Sigmoid colon (tissue), 7 donors: ENCODE measurements around the gene CDRT4. TPM values are rescaled to one million over a fixed set of nuclear protein-coding genes. Genes with fewer than 3 reads are reported as not detected.

Source experiments
- DNase-seq: peaks from one replicate; pipeline ENCODE4 v3.0.0-alpha.2; 2019
- H3K27ac ChIP-seq, 4 donors: fragments of 200-600 bp; sonication (generic); one replicate each; pipeline ENCODE4 v1.5.1; 2016 to 2019; ENCODE audit warnings: mild to moderate bottlenecking in 1 of 4
- H3K27me3 ChIP-seq, 3 donors: fragments of 200-600 bp; sonication (generic); one replicate each; pipeline ENCODE4 v1.5.1; 2019; ENCODE audit warnings: mild to moderate bottlenecking in 1 of 3
- H3K36me3 ChIP-seq, 4 donors: fragments of 200-600 bp; sonication (generic); one replicate each; pipeline ENCODE4 v1.5.1; 2016 to 2019
- H3K4me1 ChIP-seq, 4 donors: fragments of 200-600 bp; sonication (generic); one replicate each; pipeline ENCODE4 v1.5.1; 2017 to 2019
- H3K4me3 ChIP-seq, 4 donors: fragments of 200-600 bp; sonication (generic); one replicate each; pipeline ENCODE4 v1.5.1; 2017 to 2019; ENCODE audit warnings: mild to moderate bottlenecking in 2 of 4, moderate library complexity in 1 of 4
- H3K9me3 ChIP-seq, 4 donors: fragments of 200-600 bp in 3 of 4; sonication (generic) in 3 of 4; one replicate each; pipeline versions ENCODE4 v1.5.1 to v1.6.1; 2013 to 2019
- CTCF ChIP-seq, 4 experiments: fragments of 450-650 bp in 3 of 4; fragments of 200-600 bp in 1 of 4; IDR thresholded peaks; one replicate each; pipeline ENCODE4 v1.5.1; 2016 to 2019; ENCODE audit warnings: antibody characterized with exemption in 4 of 4, mild to moderate bottlenecking in 3 of 4, moderate library complexity in 2 of 4
- EP300 ChIP-seq, 4 donors: sonication (generic); formaldehyde crosslinking; IDR thresholded peaks; one replicate each; pipeline ENCODE4 v1.6.1; 2017; ENCODE audit warnings: antibody characterized with exemption in 4 of 4
- POLR2A ChIP-seq, 2 donors: fragments of 450-650 bp; IDR thresholded peaks; one replicate each; pipeline ENCODE4 v1.6.1; 2016; ENCODE audit warnings: antibody characterized with exemption in 2 of 2, mild to moderate bottlenecking in 2 of 2, moderate library complexity in 2 of 2
- POLR2AphosphoS5 ChIP-seq, 4 donors: sonication (generic); formaldehyde crosslinking; IDR thresholded peaks; one replicate each; pipeline ENCODE4 v1.6.1; 2017; ENCODE audit warnings: antibody characterized with exemption in 4 of 4
- WGBS, 2 donors: extraction: QIAGEN DNeasy Blood & Tissue Kit; methylation state at CpG; one replicate each; pipeline ENCODE4 v1.1.7; 2013; 5-methylcytosine and 5-hydroxymethylcytosine counted together
- intact Hi-C: fragments of 100-400 bp; cut with DNase I; formaldehyde crosslinking; loops from one replicate; pipeline ENCODE4 v1.15.1; 2023
- polyA plus RNA-seq, 3 donors: library from polyadenylated mRNA; stranded (reverse); fragments of 200-250 nt; gene quantifications; one replicate each; pipeline ENCODE4 v1.2.3, GENCODE V29; 2013
- total RNA-seq, 4 donors: library from RNA; depleted of rRNA; stranded (reverse); fragments of >200 nt; gene quantifications; one replicate each; pipeline ENCODE4 v1.1.0, GENCODE V29; 2016
- donor health status: healthy with polysubstance abuse.
- donor health status: Bipolar disorder and iron deficiency.
- donor health status: healthy.

Gene CDRT4
- total and polyA plus RNA-seq, 7 donors, result 1.8 to 6.6 (median 3.6) TPM; not detected in 1

DNA sequence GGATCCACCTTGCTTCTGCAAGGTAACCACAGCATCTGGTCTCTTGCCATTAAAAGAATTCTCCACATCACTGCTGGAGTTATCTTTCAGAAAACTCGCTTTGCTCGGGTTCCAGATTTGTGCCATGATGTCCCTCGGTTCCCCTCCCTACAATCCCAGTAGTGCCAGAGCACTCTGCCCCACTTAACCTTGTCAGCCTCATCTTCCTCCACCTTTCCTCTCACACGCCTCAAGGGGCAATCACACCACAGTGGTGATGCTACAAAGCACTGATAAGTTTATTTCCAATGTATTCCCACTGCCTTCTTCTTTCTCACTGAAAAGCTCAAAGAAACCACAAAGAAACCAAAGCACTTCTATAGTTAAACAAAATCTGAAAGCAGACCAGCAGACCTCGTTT lies 11.4 kb upstream of the CDRT4 start:
- TF ChIP-seq POLR2AphosphoS5 (IDR thresholded peaks at IDR 0.05) (no peak), CTCF (IDR thresholded peaks at IDR 0.05) (no peak), POLR2A (IDR thresholded peaks at IDR 0.05) (no peak), EP300 (IDR thresholded peaks at IDR 0.05) (no peak)
- Histone ChIP-seq H3K27ac (no peak overlapping the region), H3K36me3 (no peaks in the 10 kb centered on the region), H3K4me3 (no peak overlapping the region), H3K4me1 (peaks cover 0 to 12% (median 10%) of the 10 kb centered on the region in 4 donors), H3K9me3 (no peaks in the 10 kb centered on the region), H3K27me3 (no peaks in the 10 kb centered on the region)
- DNase-seq, result peak; percentile 4
- intact Hi-C loops, result no loop called here
- WGBS, 2 donors, result 87 to 93% methylated on average over 5 of the region's 5 CpGs

GRCh38 chr17:15475631-15476354 lies 8.4 kb upstream of the CDRT4 start:
- peak; percentile 63 for DNase-seq
- Histone ChIP-seq H3K36me3 (no peaks in the 10 kb centered on the region), H3K9me3 (no peaks in the 10 kb centered on the region), H3K4me1 (peaks cover 0 to 12% (median 10%) of the 10 kb centered on the region in 4 donors), H3K27me3 (no peaks in the 10 kb centered on the region), H3K4me3 (no peak overlapping the region), H3K27ac (peak overlapping the region; percentile 27 to 72 (median 49))
- TF ChIP-seq POLR2AphosphoS5 (IDR thresholded peaks at IDR 0.05) (peak; percentile 42 to 66 (median 52)), CTCF (IDR thresholded peaks at IDR 0.05) (no peak)
- intact Hi-C loops, result no loop called here
- WGBS, 2 donors, result 90 to 97% methylated on average over 8 of the region's 8 CpGs

GRCh38 chr17:15472891-15473290 lies 5.5 kb upstream of the CDRT4 start:
- Histone ChIP-seq H3K36me3 (no peaks in the 10 kb centered on the region), H3K27ac (peak overlapping the region in 1 of 4 donors; percentile 72)
- intact Hi-C loops, result no loop called here

GRCh38 chr17:15470536-15470935 lies 3.1 kb upstream of the CDRT4 start:
- 14 to 49% methylated on average over 7 of the region's 7 CpGs for WGBS, 2 donors
- no peaks in the 10 kb centered on the region for H3K36me3 ChIP-seq
- no peak overlapping the region for H3K4me3 ChIP-seq
- TF ChIP-seq POLR2A (IDR thresholded peaks at IDR 0.05) (no peak), POLR2AphosphoS5 (IDR thresholded peaks at IDR 0.05) (no peak), CTCF (IDR thresholded peaks at IDR 0.05) (no peak), EP300 (IDR thresholded peaks at IDR 0.05) (no peak)
- H3K27me3 ChIP-seq, result no peaks in the 10 kb centered on the region
- DNase-seq, result no peak
- no peak overlapping the region for H3K27ac ChIP-seq
- intact Hi-C loops, result no loop called here
- peaks cover 0 to 18% (median 12%) of the 10 kb centered on the region in 4 donors for H3K4me1 ChIP-seq
- H3K9me3 ChIP-seq, result no peaks in the 10 kb centered on the region

More at GRCh38 chr17:15472891-15473290, 5.5 kb upstream of the CDRT4 start:
- 63 to 94% methylated on average over 3 of the region's 3 CpGs for WGBS, 2 donors
- H3K4me3 ChIP-seq, result no peak overlapping the region
- no peaks in the 10 kb centered on the region for H3K27me3 ChIP-seq
- TF ChIP-seq EP300 (IDR thresholded peaks at IDR 0.05) (no peak), POLR2AphosphoS5 (IDR thresholded peaks at IDR 0.05) (no peak), POLR2A (IDR thresholded peaks at IDR 0.05) (no peak), CTCF (IDR thresholded peaks at IDR 0.05) (no peak)
- H3K4me1 ChIP-seq, result peaks cover 0 to 14% (median 9%) of the 10 kb centered on the region in 4 donors
- no peaks in the 10 kb centered on the region for H3K9me3 ChIP-seq
- no peak for DNase-seq
